GM19238 (cell line): ENCODE measurements around the gene PRXL2C.
"Not testable (repeated sequence)": the region's sequence is repeated elsewhere in the genome, so short reads cannot be mapped to it uniquely, and the experiment has no call there.

Experiments used
- DNase-seq: peaks from one replicate; pipeline ENCODE4 v3.0.0; 2011; ENCODE audit warnings: low spot score; ENCODE audit not compliant: insufficient read length

PRXL2C gene

GRCh38 chr9:96649620-96650324 is 5.3 kb downstream of the PRXL2C start:
- DNase-seq = no peak

- no peak for DNase-seq
Measured at GRCh38 chr9:96646081-96646991, 8.8 kb downstream of the PRXL2C start.

GRCh38 chr9:96644137-96644536 is 11.0 kb downstream of the PRXL2C start:
- no peak for DNase-seq

DNA sequence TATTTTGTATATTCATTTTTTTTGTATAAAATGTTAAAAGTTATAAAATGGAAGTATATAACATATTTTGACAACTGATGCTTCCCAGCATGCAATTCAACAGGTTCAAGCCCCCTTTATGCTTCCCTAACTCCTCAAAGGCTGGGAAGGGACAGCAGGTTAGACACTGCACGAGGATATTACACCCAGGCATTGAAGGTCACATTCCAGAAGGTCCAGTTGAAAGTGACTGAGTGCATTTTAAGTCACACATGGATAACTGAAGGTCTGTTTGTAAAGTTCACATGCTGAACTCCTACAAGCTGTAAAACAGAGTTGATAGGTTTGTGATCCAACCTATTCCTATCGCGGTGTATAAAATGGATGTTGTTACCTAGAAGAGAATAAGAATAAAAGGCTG is 13.6 kb downstream of the PRXL2C start:
- no peak for DNase-seq

DNA sequence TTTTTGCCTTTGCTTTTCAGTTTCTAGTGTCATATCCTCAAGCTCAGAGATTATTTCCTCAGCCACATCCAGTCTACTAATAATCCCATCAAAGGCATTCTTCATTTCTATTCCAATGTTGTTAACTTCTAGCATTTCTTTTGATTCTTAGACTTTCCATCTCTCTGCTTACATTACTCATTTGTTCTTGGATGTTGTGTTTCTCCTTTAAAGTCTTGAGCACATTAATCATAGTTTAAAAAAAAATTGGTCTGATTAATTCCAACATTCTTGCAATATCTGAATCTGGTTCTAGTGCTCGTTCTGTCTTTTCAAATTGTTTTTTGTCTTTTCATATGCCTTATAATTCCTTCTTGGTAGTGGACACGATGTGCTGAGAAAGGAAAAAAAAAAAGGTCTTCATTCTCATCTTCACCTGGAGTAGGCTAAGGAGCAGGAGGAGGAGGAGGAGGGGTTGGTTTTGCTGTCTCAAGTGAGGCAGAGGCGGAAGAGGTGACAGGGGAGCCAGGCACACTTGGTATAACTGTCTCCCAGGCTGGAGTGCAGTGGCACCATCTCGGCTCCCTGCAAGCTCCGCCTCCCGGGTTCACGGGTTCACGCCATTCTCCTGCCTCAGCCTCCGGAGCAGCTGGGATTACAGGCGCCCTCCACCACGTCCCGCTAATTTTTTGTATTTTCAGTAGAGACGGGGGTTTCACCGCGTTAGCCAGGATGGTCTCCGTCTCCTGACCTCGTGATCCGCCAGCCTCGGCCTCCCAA is 16.3 kb downstream of the PRXL2C start:
- no peak for DNase-seq

- no peak for DNase-seq
Measured at GRCh38 chr9:96636368-96636767, 18.7 kb downstream of the PRXL2C start.

DNA sequence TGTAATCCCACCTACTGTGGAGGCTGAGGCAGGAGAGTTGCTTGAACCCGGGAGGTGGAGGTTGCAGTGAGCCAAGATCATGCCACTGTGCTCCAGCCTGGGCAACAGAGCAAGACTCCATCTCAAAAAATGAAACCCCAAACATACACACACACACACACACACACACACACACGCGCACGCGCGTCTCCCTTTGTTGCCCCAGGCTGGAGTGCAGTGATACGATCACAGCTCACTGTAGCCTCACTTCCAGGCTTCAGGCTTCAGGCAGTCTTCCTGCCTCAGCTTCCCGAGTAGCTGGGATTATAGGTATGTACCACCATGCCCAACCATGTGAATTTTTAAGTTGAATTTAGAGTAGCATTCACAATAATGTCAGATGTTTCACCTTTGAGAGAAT is 21.5 kb downstream of the PRXL2C start:
- not testable (repeated sequence) for DNase-seq

- no peak for DNase-seq
Measured at GRCh38 chr9:96626912-96627311, 28.2 kb downstream of the PRXL2C start.

GRCh38 chr9:96621618-96622017 is 33.5 kb downstream of the PRXL2C start:
- DNase-seq = no peak

DNA sequence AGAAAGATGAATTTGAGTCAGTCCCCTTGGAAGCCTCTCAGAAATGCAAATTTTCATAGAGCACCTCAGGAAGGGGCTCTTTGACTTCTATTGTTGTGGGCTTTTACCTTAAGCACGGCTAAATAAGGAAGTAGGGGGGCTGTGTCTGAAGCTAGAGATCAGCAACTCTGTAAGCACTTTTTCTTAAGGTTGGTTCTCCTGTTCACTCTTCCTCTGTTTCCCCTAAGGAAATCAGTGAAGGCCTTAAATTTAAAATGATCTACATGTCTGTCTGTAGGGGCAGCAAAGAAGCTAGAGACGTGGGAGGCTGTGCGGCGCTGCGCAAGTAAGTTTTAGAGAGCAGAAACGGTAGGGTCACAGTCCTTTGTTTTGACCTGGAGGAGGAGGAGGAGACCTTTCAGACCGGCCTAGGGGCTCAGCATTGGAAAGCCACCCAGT is 34.3 kb downstream of the PRXL2C start:
- no peak for DNase-seq

GRCh38 chr9:96620181-96620514 is 35.0 kb downstream of the PRXL2C start:
- DNase-seq = no peak

- peak; percentile 47 for DNase-seq
Measured at GRCh38 chr9:96619491-96620180, 35.5 kb downstream of the PRXL2C start, which contains the start of gene CDC14B. TSS of gene CDC14B (minus strand) at chr9:96619843. CDS start at chr9:96619378, 465 bp downstream.

- no peak for DNase-seq
Measured at GRCh38 chr9:96619124-96619465, 36.0 kb downstream of the PRXL2C start.

DNA sequence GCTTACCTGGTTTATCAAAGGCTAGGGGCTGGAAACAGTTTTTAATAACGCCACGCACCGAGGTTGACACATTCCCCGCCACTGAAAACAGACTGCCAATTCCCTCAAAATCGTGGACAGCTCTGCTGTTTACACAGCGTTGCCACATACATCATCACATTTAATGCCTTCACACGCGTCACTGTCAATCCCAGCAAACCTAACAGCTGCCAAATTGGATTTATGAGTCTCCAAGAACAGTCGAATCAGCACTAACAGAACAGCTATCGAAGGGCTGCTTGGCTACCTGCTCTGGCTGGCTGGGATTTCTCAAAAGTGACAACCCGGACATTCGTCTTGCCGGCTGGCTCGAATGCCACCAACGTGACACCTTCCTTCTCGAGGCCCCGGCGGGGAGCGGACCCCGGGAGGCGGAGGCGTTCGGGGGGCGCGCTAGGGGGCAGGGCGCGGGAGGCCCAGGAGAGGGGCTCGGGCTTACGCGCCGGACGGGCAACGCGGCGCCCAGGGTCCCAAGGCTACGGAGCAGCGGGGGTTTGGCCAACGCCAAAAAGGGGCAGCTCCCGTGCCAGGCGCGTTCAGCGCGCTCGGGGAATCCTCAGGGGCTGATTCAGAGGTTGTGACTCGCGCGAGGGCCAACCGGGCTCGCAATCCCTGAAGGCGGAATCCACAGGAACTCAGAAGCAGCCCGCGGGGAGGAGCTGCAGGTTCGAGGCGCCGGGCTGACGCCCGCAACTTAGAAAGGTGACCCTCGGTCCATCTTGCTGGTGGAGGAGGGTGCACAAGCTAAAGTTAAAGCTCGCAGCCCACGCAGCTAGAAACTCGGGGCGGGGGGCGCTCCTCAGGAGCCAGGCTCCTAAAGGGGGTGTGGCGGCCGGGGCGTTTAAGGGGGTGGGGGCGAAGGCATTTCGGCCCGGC is 36.7 kb downstream of the PRXL2C start:
- DNase-seq = no peak

DNA sequence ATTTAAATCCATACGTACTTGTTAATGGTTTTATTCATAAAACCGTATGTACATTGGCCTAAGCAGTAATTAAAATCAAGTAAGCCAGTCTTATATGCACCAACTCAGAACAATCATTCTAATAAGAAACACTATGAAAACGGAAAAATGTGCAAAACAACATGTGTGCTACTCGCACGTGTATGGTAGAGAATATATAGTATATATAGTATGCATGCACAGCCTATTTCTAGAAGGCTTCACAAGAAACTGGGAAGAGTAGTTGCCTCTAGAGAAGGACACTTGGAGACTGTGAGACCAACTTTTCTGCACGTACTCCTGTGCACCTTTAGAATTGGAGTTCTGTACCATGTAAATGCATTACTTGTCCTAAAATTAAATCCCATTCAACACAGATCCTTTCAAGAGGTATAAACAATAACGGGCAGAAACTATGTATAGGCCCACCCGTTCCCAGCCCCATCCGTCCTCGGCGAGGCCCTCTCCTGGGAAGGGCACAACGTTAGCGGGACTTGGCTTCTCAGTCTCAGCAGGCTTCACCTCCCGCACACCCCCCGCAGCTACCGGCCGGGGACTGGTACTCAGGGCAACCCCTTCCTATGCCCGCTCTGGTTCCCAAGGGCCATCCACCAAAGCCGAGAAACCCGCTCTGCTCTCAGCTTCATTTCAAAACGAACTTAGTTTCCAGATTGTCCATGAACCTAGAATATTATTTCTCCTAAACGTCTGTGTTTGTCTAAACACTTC is 37.5 kb downstream of the PRXL2C start:
- DNase-seq = no peak

DNA sequence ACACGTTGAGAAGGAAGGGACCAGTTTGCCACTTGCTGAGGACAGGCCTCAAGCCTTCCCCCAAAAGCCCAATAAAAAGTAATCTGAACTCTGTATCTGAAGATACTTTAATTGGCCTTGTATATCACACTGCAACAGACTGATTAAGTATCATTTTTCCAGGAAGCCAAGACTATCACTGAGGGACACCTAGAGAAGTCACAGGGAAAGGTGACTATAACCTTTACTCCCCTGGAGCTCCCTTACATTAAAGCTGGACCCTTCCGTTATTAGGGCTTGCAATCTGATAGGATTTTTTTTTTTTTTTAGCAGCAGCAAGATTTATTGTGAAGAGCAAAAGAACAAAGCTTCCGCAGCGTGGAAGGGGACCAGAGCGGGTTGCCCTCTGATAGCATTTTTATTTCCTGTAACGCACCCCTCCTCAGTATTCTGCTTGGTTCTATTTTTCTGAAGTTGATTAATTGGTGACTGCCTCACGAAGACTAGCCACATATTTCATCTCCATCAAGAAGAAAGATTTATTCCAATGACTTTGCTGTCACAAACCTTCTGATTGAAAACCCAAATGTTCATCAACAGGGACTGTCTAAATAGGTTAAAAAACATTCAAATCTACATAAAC is 38.2 kb downstream of the PRXL2C start:
- DNase-seq = no peak

DNA sequence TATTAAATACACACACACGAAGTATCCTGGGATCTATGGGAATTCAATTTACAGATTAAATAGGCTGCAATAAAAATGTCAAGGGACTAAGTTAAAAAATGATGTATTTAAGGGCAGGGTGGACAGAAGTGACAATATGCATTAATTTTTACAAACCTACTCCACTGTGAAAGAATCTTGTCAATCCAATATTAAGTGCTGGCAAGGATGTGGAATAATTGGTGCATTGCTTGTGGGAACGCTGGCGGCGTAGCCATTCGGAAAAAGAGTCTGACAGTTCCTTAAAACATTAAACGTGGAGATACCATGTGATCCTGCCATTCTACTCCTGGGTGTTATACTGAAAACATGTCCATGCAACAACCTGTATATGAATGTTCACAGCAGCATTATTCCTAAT is 39.7 kb downstream of the PRXL2C start:
- DNase-seq = no peak

DNA sequence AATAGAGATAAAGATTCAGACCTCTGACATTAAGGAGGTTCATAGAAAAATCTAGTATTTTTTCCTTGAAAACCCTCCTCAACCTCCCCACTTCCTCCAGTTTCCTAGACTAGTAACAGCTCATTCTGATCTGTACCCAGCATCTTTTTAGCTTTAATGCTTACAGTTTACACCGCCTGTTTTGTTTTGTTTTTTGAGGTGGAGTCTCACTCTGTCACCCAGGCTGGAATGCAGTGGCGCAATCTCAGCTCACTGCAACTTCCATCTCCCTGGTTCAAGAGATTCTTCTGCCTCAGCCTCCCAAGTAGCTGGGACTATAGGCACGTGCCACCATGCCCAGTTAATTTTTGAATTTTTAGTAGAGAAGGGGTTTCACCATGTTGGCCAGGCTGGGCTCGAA is 40.5 kb downstream of the PRXL2C start:
- not testable (repeated sequence) for DNase-seq

GRCh38 chr9:96612966-96613589 is 42.0 kb downstream of the PRXL2C start:
- DNase-seq = no peak
